Mucosa of descending colon (tissue), 3 donors: ENCODE results near the gene NOL3. TPM values are rescaled to one million over a fixed set of nuclear protein-coding genes. Genes with fewer than 3 reads are reported as not detected.

Experiments used
- ATAC-seq: fragments of 200-7000 bp; cut with Tn5 transposase; one replicate; pipeline ENCODE4 v1.9.1; 2020; ENCODE audit warnings: mild to moderate bottlenecking, moderate library complexity
- DNase-seq, 3 donors: peaks; one replicate each; pipeline ENCODE4 v3.0.0-alpha.2; 2020
- H3K36me3 ChIP-seq: fragments of 200-600 bp; one replicate; pipeline ENCODE4 v1.8.0; 2021; ENCODE audit warnings: low read depth, mild to moderate bottlenecking
- H3K4me1 ChIP-seq: fragments of 200-600 bp; one replicate; pipeline ENCODE4 v1.8.0; 2021; ENCODE audit warnings: low read depth, mild to moderate bottlenecking
- H3K4me3 ChIP-seq: fragments of 200-600 bp; one replicate; pipeline ENCODE4 v1.8.0; 2021; ENCODE audit warnings: mild to moderate bottlenecking
- H3K9me3 ChIP-seq: fragments of 200-600 bp; one replicate; pipeline ENCODE4 v1.8.0; 2021; ENCODE audit warnings: mild to moderate bottlenecking
- intact Hi-C, 2 donors: fragments of 100-400 bp; cut with DNase I in 1 of 2; cut with micrococcal nuclease in 1 of 2; formaldehyde crosslinking; loops; one replicate each; pipeline versions ENCODE4 v1.11.0 to v1.11.1; 2022; cut with DNase I, micrococcal nuclease
- total RNA-seq, 3 donors: library from RNA; stranded (reverse); fragmentation: NEBNext Ultra II Directional in 2 of 3; extraction: Animal tissue kit (Norgen Biotek cat#: 25700) in 2 of 3; gene quantifications; one replicate each; pipeline versions ENCODE4 v1.2.1 to v1.2.4, GENCODE V29; 2021 to 2023
- TF ChIP-seq, protein P1 (sequence below): fragments of 200-600 bp; IDR thresholded peaks from one replicate; pipeline ENCODE4 v1.8.0; 2022; ENCODE audit warnings: antibody characterized with exemption, mild to moderate bottlenecking
- donor health status: DM: no; HTN: no; CAD: no; lungs with moderate emphysema.
- donor health status: DM: no; HTN: no; CAD: no.
- donor health status: DM: no; HTN: yes; CAD: no.

NOL3 gene
- total RNA-seq, 3 donors from 2014 or later: 23.5 to 35.9 (median 32.0) TPM

DNA sequence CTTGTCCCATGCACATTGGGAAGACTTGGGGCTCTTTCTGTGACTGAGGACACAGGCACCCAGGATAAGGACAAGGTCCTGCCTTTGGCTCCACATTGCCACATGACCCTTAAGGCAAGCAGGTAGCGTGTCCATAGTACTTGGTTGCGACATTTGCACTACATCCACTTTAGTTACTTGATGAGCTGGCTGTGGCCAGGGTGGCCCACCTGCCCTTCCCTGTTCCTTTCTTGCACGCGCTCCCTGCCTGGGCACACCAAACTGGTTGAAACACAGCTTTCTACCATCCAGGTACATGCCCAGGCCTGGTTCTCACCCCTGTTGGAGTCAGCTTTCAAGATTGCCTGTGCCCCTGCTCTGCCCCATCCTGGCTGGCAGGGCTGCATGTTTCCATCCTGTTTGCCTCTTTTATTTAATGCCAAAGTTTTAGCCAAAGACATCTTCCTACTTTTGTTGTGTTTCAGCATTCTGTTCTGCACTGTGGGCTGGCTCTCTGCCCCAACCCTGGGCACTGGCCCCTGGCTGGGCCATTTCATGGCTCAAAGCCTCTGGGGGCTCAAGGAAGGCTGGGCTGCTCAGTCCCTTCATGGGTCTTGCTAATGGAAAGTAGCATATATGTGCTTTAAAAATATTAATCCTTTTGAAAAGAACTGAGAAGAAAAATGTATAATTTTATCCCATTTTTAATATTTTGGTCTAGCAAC lies 22.7 kb upstream of the NOL3 start:
- H3K4me1 ChIP-seq: peaks cover 10% of the 10 kb centered on the region
- H3K36me3 ChIP-seq: peaks cover 13% of the 10 kb centered on the region
- ATAC-seq: no peak
- no peak overlapping the region for H3K4me3 ChIP-seq
- DNase-seq: no peak
- H3K9me3 ChIP-seq: no peaks in the 10 kb centered on the region
- TF ChIP-seq, protein P1, sequence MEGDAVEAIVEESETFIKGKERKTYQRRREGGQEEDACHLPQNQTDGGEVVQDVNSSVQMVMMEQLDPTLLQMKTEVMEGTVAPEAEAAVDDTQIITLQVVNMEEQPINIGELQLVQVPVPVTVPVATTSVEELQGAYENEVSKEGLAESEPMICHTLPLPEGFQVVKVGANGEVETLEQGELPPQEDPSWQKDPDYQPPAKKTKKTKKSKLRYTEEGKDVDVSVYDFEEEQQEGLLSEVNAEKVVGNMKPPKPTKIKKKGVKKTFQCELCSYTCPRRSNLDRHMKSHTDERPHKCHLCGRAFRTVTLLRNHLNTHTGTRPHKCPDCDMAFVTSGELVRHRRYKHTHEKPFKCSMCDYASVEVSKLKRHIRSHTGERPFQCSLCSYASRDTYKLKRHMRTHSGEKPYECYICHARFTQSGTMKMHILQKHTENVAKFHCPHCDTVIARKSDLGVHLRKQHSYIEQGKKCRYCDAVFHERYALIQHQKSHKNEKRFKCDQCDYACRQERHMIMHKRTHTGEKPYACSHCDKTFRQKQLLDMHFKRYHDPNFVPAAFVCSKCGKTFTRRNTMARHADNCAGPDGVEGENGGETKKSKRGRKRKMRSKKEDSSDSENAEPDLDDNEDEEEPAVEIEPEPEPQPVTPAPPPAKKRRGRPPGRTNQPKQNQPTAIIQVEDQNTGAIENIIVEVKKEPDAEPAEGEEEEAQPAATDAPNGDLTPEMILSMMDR: no peak
- intact Hi-C loops: no loop called here

DNA sequence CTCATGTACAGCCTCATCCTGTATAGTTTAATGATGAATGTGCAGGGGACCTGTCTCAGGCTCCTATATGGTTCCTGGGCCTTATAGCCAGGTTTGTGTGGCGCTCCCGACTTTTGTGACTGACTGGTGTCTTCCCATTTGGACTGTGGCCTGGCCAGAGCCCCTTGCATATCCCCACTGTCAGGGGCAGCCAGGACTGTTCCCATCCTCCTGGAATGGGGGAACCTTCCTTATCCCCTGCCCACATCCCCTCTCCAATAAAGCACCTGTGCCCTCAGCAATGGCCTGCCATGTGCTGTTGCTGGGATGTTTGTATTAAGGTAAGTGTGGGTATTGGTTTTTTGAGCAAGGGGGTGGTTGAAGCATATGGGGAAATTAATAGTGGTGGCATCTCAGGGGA lies 22.1 kb upstream of the NOL3 start:
- Histone ChIP-seq H3K36me3 (peaks cover 13% of the 10 kb centered on the region), H3K4me3 (no peak overlapping the region), H3K4me1 (peaks cover 10% of the 10 kb centered on the region), H3K9me3 (no peaks in the 10 kb centered on the region)
- no peak for ATAC-seq
- DNase-seq: no peak
- TF ChIP-seq, protein P1: no peak
- intact Hi-C loops: no loop called here

DNA sequence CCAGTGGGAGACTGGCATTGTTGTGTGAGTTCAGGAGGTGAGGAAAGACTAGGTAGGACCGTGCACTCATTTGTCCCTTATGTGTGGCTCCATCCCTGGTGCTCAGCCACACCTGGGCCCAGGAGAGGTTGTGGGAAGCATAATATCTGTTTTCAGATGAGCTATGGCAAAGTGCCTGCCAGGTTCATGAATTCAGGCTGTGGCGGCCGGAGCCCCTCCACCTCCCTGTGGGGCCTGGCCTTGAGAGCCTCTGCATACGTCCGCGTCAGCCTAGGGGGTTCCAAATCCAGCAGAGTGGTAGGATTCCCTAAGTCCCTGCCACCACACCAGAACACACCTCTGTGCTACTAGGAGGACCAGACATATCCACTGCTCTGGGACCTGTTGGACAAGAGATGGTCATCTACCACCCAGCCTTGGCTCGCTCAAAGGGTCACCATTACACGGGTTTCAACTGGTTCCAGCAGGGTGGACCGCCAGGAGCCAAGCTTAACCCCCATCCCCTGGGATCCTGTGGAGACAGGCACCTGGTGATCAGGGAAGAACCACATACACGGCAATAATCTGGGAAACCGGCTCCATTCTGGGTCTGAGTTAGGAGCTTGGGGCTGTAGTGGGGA lies 21.6 kb upstream of the NOL3 start:
- intact Hi-C loops: no loop called here
- Histone ChIP-seq H3K4me3 (no peak overlapping the region), H3K4me1 (peaks cover 10% of the 10 kb centered on the region), H3K9me3 (no peaks in the 10 kb centered on the region), H3K36me3 (peaks cover 13% of the 10 kb centered on the region)
- TF ChIP-seq, protein P1: no peak
- no peak for DNase-seq
- ATAC-seq: no peak

DNA sequence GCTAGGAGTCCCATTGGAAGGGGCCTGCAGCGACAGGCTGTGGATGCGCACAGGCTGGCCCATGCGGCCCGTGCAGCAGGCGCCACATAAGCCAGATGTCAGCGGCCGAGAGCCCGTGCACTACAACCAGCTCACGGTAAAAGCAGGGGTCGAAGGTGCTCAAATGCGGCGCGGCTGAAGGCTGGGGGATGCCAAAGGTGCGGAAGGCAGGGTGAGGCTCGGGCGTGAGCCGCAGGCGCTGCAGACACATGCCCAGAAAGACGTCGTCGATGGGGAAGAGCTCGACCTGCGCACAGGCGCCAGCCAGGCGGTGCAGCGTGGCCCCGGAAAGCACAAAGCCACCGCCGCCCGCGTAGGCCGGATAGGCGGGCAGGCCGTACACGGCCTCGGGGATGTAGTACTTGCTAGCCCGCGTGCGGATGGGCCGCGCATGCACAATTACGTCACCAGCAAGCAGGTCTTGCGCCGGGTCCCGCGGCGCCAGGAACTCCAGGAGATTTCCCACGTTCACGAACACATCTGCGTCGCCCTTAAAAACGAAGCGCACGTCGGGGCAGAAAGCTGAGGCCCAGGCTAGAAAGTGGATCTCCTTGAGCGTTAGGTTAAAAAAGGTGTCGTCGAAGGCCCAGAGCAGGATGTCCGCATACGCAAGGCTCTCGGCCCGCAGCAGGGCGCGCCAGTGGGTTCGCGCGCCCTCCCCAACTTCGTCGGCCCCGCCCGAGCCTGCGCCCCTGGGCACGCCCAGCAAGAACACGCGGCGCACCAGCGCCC lies 20.9 kb upstream of the NOL3 start:
- DNase-seq (no peak), ATAC-seq (no peak)
- Histone ChIP-seq H3K36me3 (peaks cover 13% of the 10 kb centered on the region), H3K4me1 (peaks cover 12% of the 10 kb centered on the region), H3K9me3 (no peaks in the 10 kb centered on the region), H3K4me3 (no peak overlapping the region)
- TF ChIP-seq, protein P1: no peak
- intact Hi-C loops: loop anchor here in 1 of 2 donors (10.0 kb wide), 1 partner anchor 195 kb away; no protein-coding TSS in a partner anchor

DNA sequence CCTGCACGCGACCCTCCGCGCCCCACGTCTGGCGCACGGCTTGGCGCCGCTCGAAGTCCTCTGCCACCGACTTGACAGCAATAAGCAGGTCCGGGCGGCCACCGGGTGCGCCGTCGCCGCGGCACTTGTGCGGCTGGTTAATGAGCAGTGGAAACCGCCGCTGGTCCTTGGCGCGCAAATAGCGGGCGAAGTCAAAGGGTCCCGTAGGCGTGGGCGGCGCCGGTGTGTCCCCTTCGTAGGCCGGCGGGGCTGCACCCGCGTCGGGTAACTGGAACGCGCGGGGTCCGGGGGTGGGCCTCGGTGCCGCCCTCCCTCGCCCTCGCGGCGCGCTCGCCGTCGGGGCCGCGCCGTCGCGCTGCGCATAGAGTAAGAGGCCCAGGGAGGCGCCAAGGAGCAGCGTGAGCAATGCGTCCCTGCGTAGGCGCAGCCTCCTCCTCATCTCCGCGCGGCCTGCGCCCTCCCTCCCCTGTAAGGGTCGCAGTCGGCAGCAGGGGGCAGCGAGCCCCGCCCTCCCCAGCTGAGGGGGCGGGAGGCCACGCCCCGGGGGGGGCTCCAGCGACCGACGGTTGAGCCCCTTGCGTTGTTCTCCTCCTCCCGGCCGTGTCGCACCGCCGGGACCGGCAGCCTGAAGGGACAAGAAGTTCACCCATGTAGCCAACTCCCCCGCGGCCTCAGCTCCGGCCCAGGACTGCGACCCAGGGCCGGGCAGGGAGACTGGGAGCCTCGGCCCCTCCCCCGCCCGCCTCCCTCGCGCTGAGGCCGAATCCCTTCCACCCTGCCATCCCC lies 20.1 kb upstream of the NOL3 start:
- peak overlapping the region; percentile 24 for H3K4me3 ChIP-seq

More for the DNA sequence above, 20.1 kb upstream of the NOL3 start:
- H3K36me3 ChIP-seq: peaks cover 13% of the 10 kb centered on the region
- TF ChIP-seq, protein P1: no peak
- intact Hi-C loops: loop anchor here in 1 of 2 donors (10.0 kb wide), 1 partner anchor 195 kb away; no protein-coding TSS in a partner anchor
- H3K9me3 ChIP-seq: no peaks in the 10 kb centered on the region
- DNase-seq (peak in 2 of 3 donors; percentile 40 to 69), ATAC-seq (peak; percentile 67)
- H3K4me1 ChIP-seq: peaks cover 15% of the 10 kb centered on the region
